Aorta (tissue), 5 donors: ENCODE results near the gene TBC1D8. TPM values are rescaled to one million over a fixed set of nuclear protein-coding genes. Genes with fewer than 3 reads are reported as not detected.

Source experiments
- ATAC-seq: fragments of 200-7000 bp; cut with Tn5 transposase; one replicate; pipeline ENCODE4 v1.9.1; 2022; ENCODE audit warnings: moderate library complexity; ENCODE audit not compliant: low FRiP score
- DNase-seq, 2 donors: peaks; one replicate each; pipeline ENCODE4 v3.0.0-alpha.2; 2020
- H3K27ac ChIP-seq, 2 donors: one replicate each; pipeline ENCODE4 v1.5.1; 2013; ENCODE audit warnings: low read length in 2 of 2, mild to moderate bottlenecking in 2 of 2, moderate library complexity in 2 of 2, control low read depth in 1 of 2, inconsistent platforms in 1 of 2, low read depth in 1 of 2
- H3K27me3 ChIP-seq, 2 donors: one replicate each; pipeline ENCODE4 v1.6.1; 2013; ENCODE audit warnings: control low read depth in 1 of 2, low read length in 1 of 2, mild to moderate bottlenecking in 1 of 2, moderate library complexity in 1 of 2; ENCODE audit not compliant: insufficient read depth in 2 of 2, control insufficient read depth in 1 of 2
- H3K36me3 ChIP-seq, 2 donors: one replicate each; pipeline ENCODE4 v1.6.1; 2013; ENCODE audit warnings: control low read depth in 1 of 2, low read length in 1 of 2, mild to moderate bottlenecking in 1 of 2; ENCODE audit not compliant: insufficient read depth in 2 of 2, control insufficient read depth in 1 of 2
- H3K4me1 ChIP-seq, 2 donors: one replicate each; pipeline ENCODE4 v1.6.1; 2013; ENCODE audit warnings: low read length in 2 of 2, control low read depth in 1 of 2, mild to moderate bottlenecking in 1 of 2, moderate library complexity in 1 of 2; ENCODE audit not compliant: insufficient read depth in 2 of 2, control insufficient read depth in 1 of 2
- H3K4me3 ChIP-seq, 2 donors: one replicate each; pipeline ENCODE4 v1.5.1; 2013; ENCODE audit warnings: low read length in 2 of 2, control low read depth in 1 of 2, mild to moderate bottlenecking in 1 of 2
- H3K9me3 ChIP-seq: one replicate; pipeline ENCODE4 v1.6.1; 2013; ENCODE audit warnings: mild to moderate bottlenecking, low read length; ENCODE audit not compliant: control insufficient read depth
- WGBS, 2 donors: extraction: QIAGEN DNeasy Blood & Tissue Kit; methylation state at CpG; one replicate each; pipeline ENCODE4 v1.1.7; 2013; 5-methylcytosine and 5-hydroxymethylcytosine counted together
- intact Hi-C, 2 donors: fragments of 100-400 bp; cut with DNase I; formaldehyde crosslinking; loops; one replicate each; pipeline versions ENCODE4 v1.14.2 to v1.15.0; 2022
- polyA plus RNA-seq, 2 donors: library from polyadenylated mRNA; stranded (reverse); fragments of 200-250 nt; gene quantifications; one replicate each; pipeline ENCODE4 v1.2.3, GENCODE V29; 2013
- total RNA-seq, 2 donors: library from RNA; stranded (reverse); fragmentation: NEBNext Ultra II Directional; extraction: Animal tissue kit (Norgen Biotek cat#: 25700); gene quantifications; one replicate each; pipeline ENCODE4 v1.2.1, GENCODE V29; 2021
- donor health status: healthy with polysubstance abuse.
- donor health status: Bipolar disorder and iron deficiency.
- donor health status: DM: no; HTN: no; CAD: no.
- donor health status: DM: no; HTN: no; CAD: no.
- donor health status: DM: yes; HTN: yes; CAD: no.

The TBC1D8 gene
- total and polyA plus RNA-seq, 4 donors = 7.8 to 28.8 (median 23.4) TPM

GRCh38 chr2:101032084-101032776 lies 119.0 kb downstream of the TBC1D8 start:
- WGBS, 2 donors = 87 to 90% methylated on average over 14 to 15 of the region's 15 CpGs
- Histone ChIP-seq H3K27ac (no peak overlapping the region), H3K4me1 (no peaks in the 10 kb centered on the region), H3K4me3 (no peak overlapping the region), H3K36me3 (peaks cover 0 to 6% of the 10 kb centered on the region in 2 donors), H3K27me3 (no peaks in the 10 kb centered on the region), H3K9me3 (no peaks in the 10 kb centered on the region)
- intact Hi-C loops = no loop called here
- ATAC-seq (no peak), DNase-seq (no peak)

- Histone ChIP-seq H3K9me3 (no peaks in the 10 kb centered on the region), H3K36me3 (peaks cover 0 to 6% of the 10 kb centered on the region in 2 donors), H3K4me3 (no peak overlapping the region), H3K27ac (no peak overlapping the region), H3K4me1 (no peaks in the 10 kb centered on the region), H3K27me3 (no peaks in the 10 kb centered on the region)
- ATAC-seq = no peak
- 83 to 84% methylated on average over 10 of the region's 10 CpGs for WGBS, 2 donors
- intact Hi-C loops = no loop called here
- DNase-seq = no peak
Measured at GRCh38 chr2:101030866-101031554, 120.2 kb downstream of the TBC1D8 start.

- 93 to 95% methylated on average over 8 of the region's 8 CpGs for WGBS, 2 donors
- Histone ChIP-seq H3K4me3 (no peak overlapping the region), H3K27ac (no peak overlapping the region), H3K36me3 (no peaks in the 10 kb centered on the region), H3K9me3 (no peaks in the 10 kb centered on the region), H3K4me1 (no peaks in the 10 kb centered on the region), H3K27me3 (no peaks in the 10 kb centered on the region)
- intact Hi-C loops = no loop called here
- DNase-seq = no peak
- no peak for ATAC-seq
Measured at GRCh38 chr2:101027852-101028251, 123.3 kb downstream of the TBC1D8 start.

GRCh38 chr2:101026923-101027469 lies 124.2 kb downstream of the TBC1D8 start:
- Histone ChIP-seq H3K36me3 (no peaks in the 10 kb centered on the region), H3K4me1 (no peaks in the 10 kb centered on the region), H3K27ac (no peak overlapping the region), H3K9me3 (no peaks in the 10 kb centered on the region), H3K4me3 (no peak overlapping the region), H3K27me3 (no peaks in the 10 kb centered on the region)
- intact Hi-C loops = no loop called here
- no peak for DNase-seq
- ATAC-seq = no peak
- 80 to 82% methylated on average over 15 of the region's 15 CpGs for WGBS, 2 donors

GRCh38 chr2:101026253-101026701 lies 124.9 kb downstream of the TBC1D8 start:
- Histone ChIP-seq H3K9me3 (no peaks in the 10 kb centered on the region), H3K27me3 (no peaks in the 10 kb centered on the region), H3K36me3 (no peaks in the 10 kb centered on the region), H3K4me1 (no peaks in the 10 kb centered on the region), H3K4me3 (no peak overlapping the region), H3K27ac (no peak overlapping the region)
- no peak for DNase-seq
- ATAC-seq = no peak
- 56 to 57% methylated on average over 9 of the region's 9 CpGs for WGBS, 2 donors
- intact Hi-C loops = no loop called here

- Histone ChIP-seq H3K36me3 (peaks cover 0 to 1% of the 10 kb centered on the region in 2 donors), H3K9me3 (no peaks in the 10 kb centered on the region), H3K27me3 (no peaks in the 10 kb centered on the region), H3K4me1 (no peaks in the 10 kb centered on the region), H3K4me3 (no peak overlapping the region), H3K27ac (no peak overlapping the region)
- DNase-seq (no peak), ATAC-seq (no peak)
- 86 to 87% methylated on average over 6 of the region's 6 CpGs for WGBS, 2 donors
- intact Hi-C loops = no loop called here
Measured at GRCh38 chr2:101025561-101025960, 125.6 kb downstream of the TBC1D8 start.

- DNase-seq (no peak), ATAC-seq (no peak)
- Histone ChIP-seq H3K4me3 (no peak overlapping the region), H3K27me3 (no peaks in the 10 kb centered on the region), H3K36me3 (peaks cover 0 to 3% of the 10 kb centered on the region in 2 donors), H3K9me3 (no peaks in the 10 kb centered on the region), H3K27ac (no peak overlapping the region), H3K4me1 (no peaks in the 10 kb centered on the region)
- intact Hi-C loops = no loop called here
- WGBS, 2 donors = 97% methylated on average over 6 of the region's 6 CpGs
Measured at GRCh38 chr2:101023327-101024107, 127.7 kb downstream of the TBC1D8 start.

GRCh38 chr2:101022221-101022620 lies 129.0 kb downstream of the TBC1D8 start:
- no peak overlapping the region for H3K4me3 ChIP-seq
- H3K4me1 ChIP-seq = no peaks in the 10 kb centered on the region
- no peaks in the 10 kb centered on the region for H3K9me3 ChIP-seq
- ATAC-seq (no peak), DNase-seq (no peak)
- intact Hi-C loops = no loop called here
- H3K27ac ChIP-seq = no peak overlapping the region
- no peaks in the 10 kb centered on the region for H3K27me3 ChIP-seq
- H3K36me3 ChIP-seq = peaks cover 0 to 4% of the 10 kb centered on the region in 2 donors
- WGBS, 2 donors = 84 to 88% methylated on average over 16 of the region's 16 CpGs
